C4-2B (cell line): ENCODE data around the gene MDFI.

Experiments
- CTCF ChIP-seq: fragments of 450-650 bp; conservative IDR thresholded peaks from 2 replicates; pipeline ENCODE4 v1.5.1; 2017; ENCODE audit warnings: mild to moderate bottlenecking
- ZFX ChIP-seq: fragments of 450-650 bp; IDR thresholded peaks from 2 replicates; pipeline ENCODE4 v1.6.1; 2017

- TF ChIP-seq CTCF, result no peak
- TF ChIP-seq ZFX, result no peak
Measured at GRCh38 chr6:41672816-41673703, 34.8 kb downstream of the MDFI start.
